GM21619 (cell line): ENCODE measurements around the gene ANKS1B.

Experiments
- ATAC-seq: cut with Tn5 transposase; IDR thresholded peaks from one replicate; pipeline ENCODE4 v1.9.1; 2021; ENCODE audit not compliant: unreplicated experiment

ANKS1B gene

GRCh38 chr12:99092100-99092851 is 892.5 kb downstream of the ANKS1B start:
- no peak for ATAC-seq

- no peak for ATAC-seq
Measured at GRCh38 chr12:99087278-99087677, 897.5 kb downstream of the ANKS1B start.

- ATAC-seq = no peak
Measured at GRCh38 chr12:99079811-99080210, 904.9 kb downstream of the ANKS1B start.

- ATAC-seq = no peak
Measured at GRCh38 chr12:99068993-99069747, 915.6 kb downstream of the ANKS1B start.

- no peak for ATAC-seq
Measured at GRCh38 chr12:99067171-99067785, 917.5 kb downstream of the ANKS1B start.

GRCh38 chr12:99066726-99067125 is 918.0 kb downstream of the ANKS1B start:
- ATAC-seq = no peak

GRCh38 chr12:99063182-99063581 is 921.6 kb downstream of the ANKS1B start:
- ATAC-seq = no peak

- ATAC-seq = no peak
Measured at GRCh38 chr12:99059824-99060511, 924.8 kb downstream of the ANKS1B start.

- no peak for ATAC-seq
Measured at GRCh38 chr12:99057670-99058069, 927.1 kb downstream of the ANKS1B start.

- no peak for ATAC-seq
Measured at GRCh38 chr12:99056186-99056585, 928.5 kb downstream of the ANKS1B start.

GRCh38 chr12:99055299-99055698 is 929.4 kb downstream of the ANKS1B start:
- ATAC-seq = no peak

GRCh38 chr12:99054601-99055128 is 930.1 kb downstream of the ANKS1B start:
- ATAC-seq = no peak

- no peak for ATAC-seq
Measured at GRCh38 chr12:99053616-99054362, 930.9 kb downstream of the ANKS1B start.

- ATAC-seq = no peak
Measured at GRCh38 chr12:99049774-99050173, 935.0 kb downstream of the ANKS1B start.

GRCh38 chr12:99045158-99045557 is 939.6 kb downstream of the ANKS1B start:
- no peak for ATAC-seq

GRCh38 chr12:99043319-99043914 is 941.3 kb downstream of the ANKS1B start:
- ATAC-seq = peak; percentile 70

- ATAC-seq = no peak
Measured at GRCh38 chr12:99042226-99042625, 942.5 kb downstream of the ANKS1B start.

- ATAC-seq = no peak
Measured at GRCh38 chr12:99039367-99040120, 945.2 kb downstream of the ANKS1B start.

- no peak for ATAC-seq
Measured at GRCh38 chr12:99036566-99036965, 948.2 kb downstream of the ANKS1B start.
